Hippocampal formation (tissue), 2 donors: ENCODE results near the gene ST6GALNAC6.
"Not testable (repeated sequence)": the region's sequence is repeated elsewhere in the genome, so short reads cannot be mapped to it uniquely, and the experiment has no call there.

Experiments
- DNase-seq, 2 donors: peaks; one replicate each; lab custom pipeline; 2025; lab: John Stamatoyannopoulos, UW

ST6GALNAC6 gene

DNA sequence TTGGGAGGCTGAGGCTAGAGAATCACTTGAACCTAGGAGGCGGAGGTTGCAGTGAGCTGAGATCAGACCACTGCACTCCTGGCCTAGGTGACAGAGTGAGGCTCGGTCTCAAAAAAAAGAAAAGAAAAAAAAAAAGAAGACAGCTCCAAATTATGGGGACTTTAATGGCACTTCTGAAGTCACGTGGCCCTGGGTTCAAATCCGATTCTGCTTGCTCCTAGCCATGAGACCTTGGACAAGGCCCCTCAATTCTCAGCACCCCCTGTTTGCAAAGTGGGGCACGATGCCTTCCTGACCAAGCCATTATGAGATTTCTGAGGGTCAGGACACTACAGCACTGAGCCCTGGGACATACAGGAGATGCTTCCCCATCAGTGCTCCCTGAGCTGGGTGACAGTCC is 43.9 kb downstream of the ST6GALNAC6 start:
- DNase-seq: no peak

- no peak for DNase-seq
Observed at GRCh38 chr9:127854960-127855359, 44.4 kb downstream of the ST6GALNAC6 start.

GRCh38 chr9:127854184-127854806 is 45.1 kb downstream of the ST6GALNAC6 start, which contains the start of gene ENG:
Gene ENG, minus strand, starts transcription at chr9:127854658. Its CDS starts 303 bp downstream, at chr9:127854355.
- no peak for DNase-seq

DNA sequence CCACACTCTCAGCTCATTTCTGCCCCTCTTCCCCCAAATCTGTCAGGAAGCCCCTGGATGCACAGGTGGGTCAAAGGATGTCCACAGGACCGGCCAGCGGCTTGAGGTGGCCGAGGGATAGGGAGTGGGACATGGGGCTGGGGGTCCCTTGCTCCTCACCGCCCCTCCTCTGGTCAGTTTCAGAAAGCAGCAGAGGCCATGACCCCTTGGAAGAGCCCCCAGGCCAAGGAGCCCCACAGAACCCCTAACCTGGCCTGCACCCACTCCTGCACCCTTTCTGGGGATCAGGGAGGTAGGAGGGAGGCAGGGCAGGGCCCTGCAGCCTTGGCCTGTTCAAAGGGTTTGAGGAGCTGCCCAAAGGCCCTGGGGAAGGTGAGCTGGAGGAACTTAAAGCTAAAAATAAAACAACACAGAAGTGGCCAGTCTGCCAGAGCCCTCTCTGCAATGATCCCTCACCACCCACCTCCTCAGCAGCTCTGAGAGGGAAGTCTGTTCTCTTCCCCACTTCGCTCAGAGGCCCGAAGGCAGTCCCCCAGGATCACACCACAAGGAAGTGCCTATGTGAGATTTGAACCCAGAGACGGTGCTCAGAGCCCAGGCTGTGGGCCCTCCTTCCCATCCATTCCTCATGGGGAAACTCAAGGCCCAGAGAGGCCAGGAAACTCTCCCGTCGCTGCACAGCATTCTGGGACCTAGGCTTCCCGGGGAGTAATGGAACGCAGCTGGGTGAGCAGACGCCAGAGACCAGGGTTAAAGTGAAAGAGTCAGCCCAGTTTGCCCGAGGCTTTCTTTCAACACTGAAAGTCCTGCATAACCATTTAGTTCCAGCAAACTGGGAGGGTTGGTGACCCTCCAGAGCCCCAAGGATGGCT is 45.9 kb downstream of the ST6GALNAC6 start:
- no peak for DNase-seq

GRCh38 chr9:127852829-127853228 is 46.6 kb downstream of the ST6GALNAC6 start:
- no peak for DNase-seq

DNA sequence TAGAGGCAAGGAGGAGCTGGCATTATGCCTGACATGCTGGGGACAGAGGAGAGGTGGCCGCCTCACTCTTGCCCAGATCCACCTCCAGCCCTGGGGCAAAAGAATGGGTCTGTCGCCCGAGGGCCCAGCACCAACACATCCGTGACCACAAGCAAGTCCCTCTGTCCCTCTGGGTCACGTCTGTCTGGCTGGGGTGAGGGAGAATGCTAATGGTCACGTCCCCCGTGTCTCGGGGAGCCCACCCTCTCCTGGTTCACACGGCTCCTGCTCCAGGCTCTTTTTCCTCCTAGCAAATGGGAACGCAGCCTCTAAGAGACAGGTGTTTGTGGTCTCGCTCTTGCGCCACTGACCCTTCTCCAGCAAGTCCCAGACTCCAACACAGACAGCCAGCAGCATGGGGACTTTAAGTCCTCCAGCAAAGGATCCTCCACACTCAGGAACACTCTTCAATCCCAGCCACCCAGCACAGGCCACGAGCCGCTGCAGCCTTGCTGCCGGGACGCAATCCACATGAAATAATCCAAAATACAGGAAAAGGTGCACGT is 49.0 kb downstream of the ST6GALNAC6 start:
- DNase-seq: no peak

DNA sequence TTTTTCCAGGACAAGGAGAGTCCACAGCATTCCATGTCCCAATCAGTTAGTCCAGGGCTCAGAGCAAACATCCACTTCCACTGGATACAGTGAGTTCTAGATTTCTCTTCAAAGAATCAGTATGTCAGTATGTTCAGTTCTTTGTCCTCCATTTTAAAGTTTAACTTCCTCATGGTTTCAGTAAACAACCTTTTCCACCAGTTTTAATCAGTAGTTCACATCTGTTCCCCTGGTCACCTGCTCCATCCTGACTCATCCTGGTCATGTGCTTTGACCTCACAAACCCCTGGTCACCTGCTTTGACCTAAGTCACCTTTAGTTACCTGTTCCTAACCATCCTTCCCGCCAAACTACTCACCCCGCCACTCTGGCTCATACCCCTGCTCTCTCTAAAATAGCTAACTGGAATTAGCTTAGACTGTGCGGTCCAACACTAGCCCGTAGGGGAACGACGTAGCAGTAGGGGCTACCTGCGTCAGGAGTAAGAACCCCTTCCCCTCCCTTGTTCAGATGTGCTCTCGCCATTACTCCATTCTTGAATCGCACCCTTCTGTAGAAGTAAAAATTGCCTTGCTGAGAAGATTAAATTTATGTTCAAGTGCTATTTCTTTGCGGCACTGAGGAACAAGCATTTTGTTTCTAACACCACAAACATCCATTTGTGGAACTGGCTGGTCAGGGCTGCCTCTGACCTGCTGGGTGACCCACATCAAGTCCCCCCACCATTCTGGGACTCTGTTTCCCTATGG is 50.5 kb downstream of the ST6GALNAC6 start:
- no peak for DNase-seq

DNA sequence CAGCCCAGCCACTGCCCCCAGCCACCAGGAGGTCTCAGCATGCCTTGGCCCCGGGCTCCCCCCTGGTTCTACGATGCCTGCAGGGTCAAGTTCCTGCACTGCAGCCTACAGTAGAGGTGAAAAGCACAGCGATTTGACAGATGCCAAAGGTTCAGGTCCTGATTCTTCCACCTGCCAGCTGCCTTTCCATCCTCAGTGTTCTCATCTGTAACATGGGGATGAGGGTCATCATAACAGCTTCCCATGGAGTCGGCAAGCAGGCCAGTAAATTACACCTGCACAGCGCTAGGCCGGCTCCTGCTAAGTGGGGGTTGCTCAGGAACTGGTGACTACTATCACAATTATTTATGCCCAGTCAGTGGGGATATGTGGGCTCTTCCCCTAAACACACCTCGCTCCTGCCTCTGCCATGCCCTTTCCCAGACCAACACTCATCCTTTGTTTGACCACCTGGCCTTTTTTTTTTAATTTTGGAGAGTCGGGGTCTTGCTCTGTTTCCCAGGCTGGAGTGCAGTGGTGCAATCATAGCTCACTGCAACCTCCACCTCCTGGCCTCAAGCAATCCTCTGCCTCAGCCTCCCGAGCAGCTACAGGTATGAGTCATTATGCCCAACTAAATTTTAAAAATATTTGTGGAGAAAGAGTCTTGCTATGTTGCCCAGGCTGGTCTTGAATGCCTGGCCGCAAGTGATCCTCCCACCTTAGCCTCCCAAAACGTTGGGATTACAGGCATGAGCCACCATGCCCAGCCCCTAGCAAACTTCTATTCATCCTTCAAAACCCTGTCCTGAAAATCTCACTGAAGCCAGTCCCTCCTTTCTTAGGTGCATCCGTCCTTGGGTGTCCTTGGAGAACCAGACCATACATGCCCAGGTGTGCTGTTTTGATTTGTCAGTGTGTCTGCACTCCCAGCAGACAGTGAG is 51.3 kb downstream of the ST6GALNAC6 start:
- DNase-seq: no peak

DNA sequence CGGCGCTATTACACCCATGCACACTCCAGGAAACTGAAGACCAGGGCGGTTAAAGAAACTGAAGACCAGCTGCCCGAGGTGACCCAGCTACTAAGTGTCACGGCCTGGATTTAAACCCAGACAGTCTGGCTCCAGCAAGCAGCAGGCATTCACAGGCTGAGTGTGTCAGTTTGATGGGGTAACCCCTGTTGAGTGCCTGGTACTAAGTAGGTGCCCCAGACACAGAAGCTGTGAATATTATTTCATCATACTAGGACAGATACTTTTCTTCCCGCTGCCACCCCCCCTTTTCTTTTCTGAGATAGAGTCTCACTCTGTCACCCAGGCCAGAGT is 52.3 kb downstream of the ST6GALNAC6 start:
- DNase-seq: no peak

DNA sequence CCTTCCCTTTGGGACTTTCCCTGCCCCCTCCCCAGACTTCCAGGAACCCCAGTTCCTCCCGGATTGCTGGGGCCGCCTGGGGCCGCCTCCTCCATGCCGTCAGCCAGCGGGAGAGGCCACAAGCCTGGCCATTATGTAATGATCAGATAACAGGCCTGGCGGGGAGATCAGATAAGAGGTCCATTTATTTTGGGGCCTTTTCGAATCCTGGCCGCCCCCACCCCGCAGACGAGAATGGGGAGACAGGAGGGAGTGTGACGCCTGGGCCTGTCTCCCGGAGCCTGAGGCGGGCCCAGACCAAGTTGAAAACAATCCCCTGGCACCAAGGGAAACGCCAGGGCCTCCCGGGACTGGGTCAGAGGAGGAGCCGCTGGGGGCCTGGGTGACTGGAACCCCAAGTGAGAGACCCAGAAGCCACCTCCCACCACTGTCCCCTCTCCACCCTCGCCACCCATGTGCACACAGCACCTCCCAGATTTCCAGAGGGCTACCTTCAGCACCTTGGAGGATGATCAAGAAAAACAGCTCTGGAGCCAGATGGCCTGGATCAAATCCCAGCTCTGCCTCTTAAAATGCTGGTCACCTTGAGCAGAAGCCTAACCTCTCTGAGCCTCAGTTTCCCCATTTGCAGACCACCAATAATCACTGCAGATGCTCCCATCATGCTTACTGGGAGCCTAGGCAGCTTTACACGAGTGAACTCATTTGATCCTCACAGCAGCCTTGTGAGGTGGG is 52.8 kb downstream of the ST6GALNAC6 start:
- DNase-seq: no peak

DNA sequence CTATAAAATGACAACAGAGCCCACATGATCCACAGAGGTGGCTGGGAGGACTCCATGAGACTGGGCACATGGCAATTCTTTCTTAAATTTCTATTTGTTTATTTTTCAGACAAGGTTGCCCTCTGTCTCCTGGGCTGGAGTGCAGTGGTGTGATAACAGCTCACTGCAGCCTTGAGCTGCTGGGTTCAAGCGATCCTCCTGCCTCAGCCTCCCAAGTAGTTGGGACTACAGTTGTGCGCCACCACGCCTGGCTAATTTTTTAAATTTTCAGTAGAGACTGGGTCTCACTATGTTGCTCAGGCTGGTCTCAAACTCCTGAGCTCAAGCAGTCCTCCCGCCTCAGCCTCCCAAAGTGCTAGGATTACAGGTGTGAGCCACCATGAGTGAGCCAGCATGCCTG is 53.8 kb downstream of the ST6GALNAC6 start:
- not testable (repeated sequence) for DNase-seq

DNA sequence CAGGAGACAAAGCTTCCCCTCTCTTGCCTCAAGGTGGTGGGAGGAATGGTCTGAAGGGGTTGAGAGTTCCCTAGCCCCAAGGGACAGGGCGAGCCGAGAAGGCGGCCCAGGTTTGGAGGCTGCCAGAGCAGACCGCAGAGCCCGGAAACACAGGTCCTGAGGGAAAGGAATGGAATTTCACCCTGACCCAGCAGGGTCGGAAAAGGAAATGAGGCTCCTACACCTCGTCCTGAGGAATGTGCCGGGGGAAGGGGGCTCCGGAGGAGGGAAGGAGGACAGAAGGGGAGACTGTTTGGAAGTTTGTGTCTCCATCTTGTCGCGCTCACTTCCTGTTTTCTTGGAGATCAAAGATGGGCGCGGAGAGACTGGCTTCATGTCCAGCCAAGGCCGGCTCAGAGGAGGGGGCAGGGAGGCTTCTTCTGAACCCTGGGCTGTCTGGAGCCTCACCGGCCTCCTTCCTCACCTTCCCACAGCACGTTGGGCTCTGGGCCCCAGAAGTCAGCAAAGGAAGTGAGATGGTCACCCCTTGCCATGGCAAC is 54.5 kb downstream of the ST6GALNAC6 start:
- DNase-seq: no peak

DNA sequence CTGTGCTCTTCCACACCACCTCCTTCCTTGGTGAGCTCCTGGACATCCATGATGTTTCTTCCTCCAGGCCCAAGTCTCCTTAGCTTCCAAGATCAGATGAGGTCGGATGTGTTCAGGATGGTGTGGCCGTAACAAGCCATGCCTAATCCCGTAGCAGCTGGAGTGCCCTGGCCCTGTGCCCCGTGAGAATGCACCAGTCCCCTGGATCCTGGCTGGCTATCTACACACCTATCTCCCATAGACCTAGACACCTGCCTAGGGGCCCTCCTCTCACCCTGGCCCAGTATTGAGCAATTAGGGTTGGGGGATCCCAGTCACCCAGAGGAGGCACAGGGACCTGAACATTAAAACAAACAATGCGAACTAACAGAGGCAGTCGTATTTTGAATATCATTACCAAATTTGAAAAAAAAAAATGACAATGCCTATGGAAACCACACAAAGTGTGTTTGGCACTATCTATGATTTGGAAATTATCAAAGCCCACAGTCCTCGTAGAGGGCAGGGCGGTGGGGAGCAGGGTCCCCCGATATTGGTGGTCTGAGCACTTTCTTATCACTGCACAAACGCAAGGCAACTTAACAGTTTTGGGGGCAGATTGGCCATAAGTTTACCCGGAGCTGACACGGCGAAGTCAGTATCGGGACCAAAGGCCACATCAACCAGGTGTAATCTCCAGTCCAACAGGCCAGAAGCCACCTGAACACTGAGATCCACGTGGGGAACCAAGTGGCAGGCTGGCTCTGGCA is 58.1 kb downstream of the ST6GALNAC6 start:
- no peak for DNase-seq

DNA sequence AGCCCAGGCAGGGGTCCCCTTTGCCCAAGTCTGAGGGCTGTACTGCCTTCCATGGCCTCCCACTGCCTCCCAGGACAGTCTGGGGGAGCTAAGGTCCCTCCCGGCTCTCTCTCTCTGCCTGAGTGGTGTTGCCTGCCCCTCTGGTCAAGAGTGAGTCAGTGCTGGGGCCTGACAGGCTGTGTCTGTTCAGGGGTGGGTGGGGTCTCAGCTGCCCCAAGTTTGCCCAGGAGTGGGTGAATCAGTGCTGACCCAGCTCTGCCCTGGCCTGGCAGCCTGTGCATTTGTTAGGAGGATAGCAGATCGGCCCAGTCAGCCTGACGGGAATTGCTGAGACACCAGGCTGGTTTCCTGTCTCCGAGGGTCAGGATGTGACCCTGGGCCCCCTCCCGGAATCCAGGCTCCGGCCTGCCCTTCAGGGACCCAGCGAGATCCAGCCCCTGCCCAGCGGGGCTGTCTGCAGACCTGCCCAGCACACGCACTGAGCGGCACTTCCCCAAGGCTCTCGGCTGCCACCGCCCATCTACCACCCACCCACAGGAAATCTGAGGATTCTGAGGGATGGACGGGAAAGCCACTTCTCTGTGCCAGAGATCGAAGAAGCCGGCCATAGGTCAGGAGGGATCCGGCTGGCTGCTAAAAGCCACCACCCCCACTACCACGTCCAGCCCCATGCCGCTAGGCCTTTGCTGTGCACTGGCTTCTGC is 60.9 kb downstream of the ST6GALNAC6 start:
- no peak for DNase-seq

- DNase-seq: no peak
Observed at GRCh38 chr9:127837346-127837745, 62.1 kb downstream of the ST6GALNAC6 start.

- DNase-seq: not testable (repeated sequence)
Observed at GRCh38 chr9:127836561-127836960, 62.8 kb downstream of the ST6GALNAC6 start.

- DNase-seq: no peak
Observed at GRCh38 chr9:127835991-127836516, 63.3 kb downstream of the ST6GALNAC6 start.
